ENCODE results near the gene TBCD.
"Not testable (repeated sequence)": the region's sequence is repeated elsewhere in the genome, so short reads cannot be mapped to it uniquely, and the experiment has no call there.

The TBCD gene

GRCh38 chr17:82957961-82958561 lies 206.2 kb downstream of the TBCD start:
- no peak for DNase-seq (ENCODE audit: low read depth)

GRCh38 chr17:82959242-82959930 lies 207.5 kb downstream of the TBCD start:
- no peak for DNase-seq (ENCODE audit: low read depth)

GRCh38 chr17:82959990-82960418 lies 208.1 kb downstream of the TBCD start:
- no peak for DNase-seq (ENCODE audit: low read depth)

GRCh38 chr17:82960419-82961271 lies 208.8 kb downstream of the TBCD start:
- DNase-seq (ENCODE audit: low read depth) = no peak

- no peak for DNase-seq (ENCODE audit: low read depth)
These were observed 209.7 kb downstream of the TBCD start for GRCh38 chr17:82961366-82962162.

- DNase-seq (ENCODE audit: low read depth) = no peak
These were observed 210.4 kb downstream of the TBCD start for GRCh38 chr17:82962163-82962720.

DNA sequence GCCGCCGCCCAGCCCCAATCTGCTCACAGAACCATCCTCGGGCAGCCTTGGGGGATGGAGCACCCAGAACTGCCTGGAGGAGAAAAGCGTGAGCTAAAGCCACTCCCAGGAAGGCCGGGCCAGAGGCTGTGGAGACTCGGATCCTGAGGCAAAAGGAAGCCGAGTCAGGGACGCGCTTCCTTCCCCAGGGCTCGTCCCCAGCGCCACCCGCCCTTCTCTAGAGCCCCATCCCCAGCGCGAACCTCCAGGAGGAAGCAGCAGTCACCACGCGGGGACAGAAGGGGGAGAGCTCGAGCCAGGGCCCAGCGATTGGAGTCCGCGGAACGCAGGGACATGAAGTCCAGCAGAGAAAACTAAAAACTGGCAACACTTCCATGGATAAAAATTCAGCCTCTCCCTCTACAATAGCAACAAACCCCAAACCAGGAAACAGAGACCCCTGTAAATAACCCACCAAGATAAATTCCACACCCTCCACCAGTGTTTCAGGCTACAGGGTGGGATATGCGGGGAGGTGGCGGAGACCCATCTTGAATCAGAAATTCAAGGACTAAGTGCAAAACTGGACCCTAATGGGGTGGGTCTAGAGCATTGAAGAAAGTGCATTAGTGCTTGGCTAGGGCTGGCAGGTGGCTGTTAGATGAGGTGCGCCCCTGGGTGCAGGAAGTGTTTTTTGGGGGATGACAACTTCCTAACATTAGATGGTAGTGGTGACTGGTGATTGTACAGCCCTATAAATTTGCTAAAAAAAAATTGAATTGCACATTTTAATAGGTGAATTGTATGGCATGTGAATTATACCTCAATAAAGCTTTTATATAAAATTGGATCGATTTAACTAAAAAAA lies 211.5 kb downstream of the TBCD start:
- peak; percentile 26 for DNase-seq (ENCODE audit: low read depth)

- DNase-seq (ENCODE audit: low read depth) = not testable (repeated sequence)
These were observed 212.6 kb downstream of the TBCD start for GRCh38 chr17:82964451-82964850.

DNA sequence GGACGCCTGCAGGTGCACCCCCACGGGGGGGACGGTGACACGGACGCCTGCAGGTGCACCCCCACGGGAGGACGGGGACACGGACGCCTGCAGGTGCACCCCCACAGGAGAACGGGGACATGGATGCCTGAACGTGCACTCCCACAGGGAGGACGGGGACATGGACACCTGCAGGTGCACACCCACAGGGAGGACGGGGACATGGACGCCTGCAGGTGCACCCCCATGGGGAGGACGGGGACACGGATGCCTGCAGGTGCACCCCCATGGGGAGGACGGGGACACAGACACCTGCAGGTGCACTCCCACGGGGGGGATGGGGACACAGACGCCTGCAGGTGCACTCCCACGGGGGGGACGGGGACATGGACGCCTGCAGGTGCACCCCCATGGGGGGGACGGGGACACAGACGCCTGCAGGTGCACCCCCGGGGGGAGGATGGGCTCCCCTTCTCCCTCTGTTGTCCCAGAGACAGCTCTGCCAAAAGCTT lies 213.0 kb downstream of the TBCD start:
- DNase-seq (ENCODE audit: low read depth) = no peak

DNA sequence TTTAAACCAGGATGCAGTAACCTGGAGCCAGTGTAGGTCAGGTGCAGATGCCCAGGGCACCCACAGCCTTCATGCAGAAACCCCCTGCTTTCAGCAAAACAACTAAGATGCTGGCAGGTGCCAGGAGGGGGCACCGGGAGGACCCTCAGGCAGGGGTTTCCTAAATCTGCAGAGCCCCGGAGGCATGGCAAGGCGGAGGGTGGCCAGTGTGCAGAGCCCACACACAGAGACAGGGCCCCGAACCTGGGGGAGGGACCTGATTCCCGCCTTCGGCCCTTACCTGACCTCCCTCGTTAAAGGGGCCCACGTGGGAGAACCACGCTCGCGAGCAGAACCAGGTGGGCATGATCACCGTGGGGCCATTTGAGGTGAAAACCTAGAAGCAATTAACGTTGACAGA lies 213.5 kb downstream of the TBCD start:
- no peak for DNase-seq (ENCODE audit: low read depth)

DNA sequence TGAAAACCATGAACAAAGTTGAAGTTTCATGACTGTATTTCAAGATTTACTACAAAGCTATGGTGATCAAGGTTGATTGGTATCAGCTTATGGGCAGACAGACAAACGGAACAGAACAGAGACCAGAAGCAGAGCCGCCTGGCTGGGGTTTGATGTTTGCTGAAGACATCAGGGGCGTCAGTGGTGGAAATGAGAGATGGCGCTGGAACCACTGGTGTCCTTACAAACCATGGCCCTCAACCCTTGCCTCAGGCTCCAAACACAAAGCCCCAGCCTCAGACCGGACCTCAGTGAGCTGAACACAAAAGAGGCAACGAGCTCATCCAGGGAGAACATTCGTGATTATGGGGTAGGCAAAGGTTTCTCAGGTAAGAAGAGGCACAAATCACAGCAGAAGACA lies 214.6 kb downstream of the TBCD start:
- DNase-seq (ENCODE audit: low read depth) = no peak

DNA sequence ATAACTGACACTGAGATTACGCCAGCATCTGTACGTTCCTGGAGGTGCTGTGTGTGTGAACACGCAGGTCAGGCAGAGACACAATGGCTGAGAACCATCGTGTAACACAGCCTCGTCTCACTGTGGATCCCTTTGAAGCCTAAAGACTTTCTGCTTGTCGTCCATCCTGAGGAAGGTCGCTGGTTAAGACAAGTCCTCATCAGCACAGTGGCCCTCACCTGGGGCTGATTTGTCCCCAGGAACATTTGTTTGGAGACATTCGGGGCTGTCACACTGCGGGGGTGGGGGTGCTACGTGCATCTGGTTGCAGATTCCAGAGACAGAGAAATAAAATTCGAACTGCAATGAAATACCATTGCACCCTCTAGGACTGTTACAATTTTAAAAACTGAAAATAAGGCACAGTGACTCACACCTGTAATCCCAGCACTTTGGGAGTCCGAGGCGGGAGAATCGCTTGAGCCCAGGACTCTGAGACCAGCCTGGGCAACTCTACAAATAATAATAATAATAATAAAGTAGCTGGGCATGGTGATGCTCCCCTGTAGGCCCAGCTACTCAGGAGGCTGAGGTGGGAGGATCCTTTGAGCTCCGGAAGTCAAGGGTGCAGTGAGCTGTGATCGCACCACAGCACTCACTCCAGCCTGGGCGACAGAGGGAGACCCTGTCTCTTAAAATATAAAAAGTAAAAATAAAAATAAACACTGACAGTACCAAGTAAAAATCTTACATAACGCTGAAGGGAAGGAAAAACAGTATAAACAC lies 215.6 kb downstream of the TBCD start:
- no peak for DNase-seq (ENCODE audit: low read depth)

GRCh38 chr17:82968033-82968841 lies 216.4 kb downstream of the TBCD start:
- not testable (repeated sequence) for DNase-seq (ENCODE audit: low read depth)

DNA sequence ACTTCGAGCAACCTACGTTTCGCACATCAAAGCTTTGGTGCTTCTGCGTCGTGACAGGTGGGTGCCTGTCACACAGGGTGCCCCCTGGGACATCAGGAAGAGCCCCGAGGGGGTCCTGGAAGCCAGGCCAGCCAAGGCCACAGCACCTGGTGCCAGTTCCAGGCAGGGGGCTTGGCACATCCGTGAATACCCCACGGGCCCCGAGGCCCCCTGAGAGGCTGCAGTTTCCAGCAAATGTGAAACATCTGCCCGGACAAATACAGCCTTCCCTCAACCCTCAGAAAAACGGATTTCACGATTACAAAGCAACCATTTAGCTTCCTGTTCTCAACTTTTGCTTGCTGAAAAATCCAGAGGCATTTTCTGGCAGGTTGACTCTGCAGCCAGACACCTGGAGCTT lies 218.2 kb downstream of the TBCD start:
- DNase-seq (ENCODE audit: low read depth) = no peak

GRCh38 chr17:82970818-82971590 lies 219.1 kb downstream of the TBCD start:
- DNase-seq (ENCODE audit: low read depth) = no peak

GRCh38 chr17:82972836-82973372 lies 221.0 kb downstream of the TBCD start:
- no peak for DNase-seq (ENCODE audit: low read depth)

DNA sequence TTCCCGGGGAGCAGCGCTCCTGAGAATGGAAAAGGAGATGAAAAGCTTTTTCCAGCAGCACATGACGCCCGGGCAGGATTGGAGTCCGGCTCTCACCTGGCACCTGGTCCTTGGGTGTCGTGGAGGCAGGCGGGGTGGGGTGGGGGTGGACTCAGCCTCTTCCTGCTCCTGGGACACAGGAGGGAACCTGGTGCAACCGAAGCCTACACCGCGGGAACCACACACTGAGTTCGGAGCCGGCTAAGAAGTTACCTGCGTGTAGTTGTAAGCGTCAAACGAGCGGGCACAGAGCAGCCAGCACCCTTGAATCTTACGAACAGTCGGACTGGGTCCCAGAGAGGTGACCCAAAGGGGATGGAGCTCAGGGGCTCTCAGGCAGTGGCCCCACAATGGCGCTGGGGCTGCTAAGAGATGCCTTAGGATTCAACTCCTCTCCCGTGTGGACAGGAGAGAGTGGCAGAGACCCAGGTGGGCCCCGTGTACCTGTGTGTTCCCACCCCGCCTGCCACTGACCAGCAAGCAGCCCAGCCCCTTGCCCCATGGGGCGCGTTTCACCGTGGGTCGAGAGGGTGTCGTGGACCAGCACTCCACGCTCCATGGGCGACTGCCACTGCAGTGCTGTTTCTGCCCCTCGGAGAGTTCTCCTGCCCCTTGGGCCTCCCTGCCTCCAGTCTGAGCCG lies 221.7 kb downstream of the TBCD start:
- no peak for DNase-seq (ENCODE audit: low read depth)
